Epidermal melanocyte (primary cell): Measurements from ENCODE around the gene TCERG1L.

Experiments
- DNase-seq: peaks from one replicate; pipeline ENCODE4 v3.0.0; 2011; ENCODE audit warnings: low spot score; ENCODE audit not compliant: insufficient read length

TCERG1L gene

DNA sequence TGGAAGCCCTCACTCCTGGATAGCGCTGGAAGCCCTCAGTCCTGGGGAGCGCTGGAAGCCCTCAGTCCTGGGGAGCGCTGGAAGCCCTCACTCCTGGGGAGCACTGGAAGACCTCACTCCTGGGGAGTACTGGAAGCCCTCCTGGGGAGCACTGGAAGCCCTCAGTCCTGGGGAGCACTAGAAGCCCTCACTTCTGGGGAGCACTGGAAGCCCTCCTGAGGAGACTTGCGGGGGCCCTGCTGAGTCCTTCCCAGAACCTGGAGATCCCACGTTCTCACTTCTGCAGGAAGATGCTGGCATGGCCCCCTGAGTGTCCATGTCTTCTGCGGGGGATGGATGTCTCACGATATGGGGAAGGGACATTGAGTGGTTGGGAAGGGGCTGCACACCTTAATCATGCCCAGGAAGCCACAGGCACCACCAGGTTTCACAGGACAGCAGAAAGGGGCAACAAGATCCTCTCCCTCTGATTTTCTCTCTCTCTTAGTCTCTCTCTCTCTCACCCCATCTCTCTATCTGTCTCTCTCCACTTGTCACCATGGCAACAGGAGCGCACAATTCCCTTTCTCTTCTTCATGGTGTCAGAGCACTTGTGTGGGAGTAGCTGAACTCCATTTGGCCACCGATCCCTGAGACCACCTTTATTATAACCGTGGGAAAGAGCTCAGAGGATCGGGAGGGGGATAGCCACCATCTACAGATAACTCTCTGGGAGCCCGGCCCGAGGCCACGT is 267.0 kb downstream of the TCERG1L start:
- DNase-seq, result no peak

DNA sequence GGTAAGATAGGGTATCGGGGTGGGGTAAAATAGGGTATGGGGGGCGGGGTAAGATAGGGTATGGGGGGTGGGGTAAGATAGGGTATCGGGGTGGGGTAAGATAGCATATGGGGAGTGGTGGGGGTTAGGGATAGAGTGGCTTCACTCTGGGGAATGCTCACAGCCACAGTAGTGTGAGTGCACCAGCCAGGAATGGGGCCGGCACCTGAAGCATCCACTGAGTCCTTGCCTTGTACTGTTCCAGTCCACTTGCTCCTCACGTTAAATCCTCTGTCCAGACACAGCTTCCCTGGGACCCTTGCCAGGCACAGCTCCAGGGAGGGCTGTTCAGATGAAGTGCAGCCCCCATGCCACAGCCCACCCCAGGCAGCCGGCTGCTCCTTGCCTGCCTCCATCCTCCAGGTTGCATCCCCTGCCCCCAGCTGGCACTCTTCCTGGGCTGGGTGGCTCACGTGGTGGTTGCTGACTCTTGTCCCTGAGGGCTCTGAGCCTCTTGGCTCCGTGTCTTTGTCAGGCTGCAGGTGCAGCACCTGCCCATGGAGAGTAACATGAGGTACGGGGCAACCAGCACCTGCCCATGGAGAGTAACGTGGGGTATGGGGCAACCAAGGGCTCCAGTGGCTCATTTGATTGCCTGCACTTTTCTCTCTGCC is 268.4 kb downstream of the TCERG1L start:
- no peak for DNase-seq
